Measurements from ENCODE around the gene CYP4V2.

DNA sequence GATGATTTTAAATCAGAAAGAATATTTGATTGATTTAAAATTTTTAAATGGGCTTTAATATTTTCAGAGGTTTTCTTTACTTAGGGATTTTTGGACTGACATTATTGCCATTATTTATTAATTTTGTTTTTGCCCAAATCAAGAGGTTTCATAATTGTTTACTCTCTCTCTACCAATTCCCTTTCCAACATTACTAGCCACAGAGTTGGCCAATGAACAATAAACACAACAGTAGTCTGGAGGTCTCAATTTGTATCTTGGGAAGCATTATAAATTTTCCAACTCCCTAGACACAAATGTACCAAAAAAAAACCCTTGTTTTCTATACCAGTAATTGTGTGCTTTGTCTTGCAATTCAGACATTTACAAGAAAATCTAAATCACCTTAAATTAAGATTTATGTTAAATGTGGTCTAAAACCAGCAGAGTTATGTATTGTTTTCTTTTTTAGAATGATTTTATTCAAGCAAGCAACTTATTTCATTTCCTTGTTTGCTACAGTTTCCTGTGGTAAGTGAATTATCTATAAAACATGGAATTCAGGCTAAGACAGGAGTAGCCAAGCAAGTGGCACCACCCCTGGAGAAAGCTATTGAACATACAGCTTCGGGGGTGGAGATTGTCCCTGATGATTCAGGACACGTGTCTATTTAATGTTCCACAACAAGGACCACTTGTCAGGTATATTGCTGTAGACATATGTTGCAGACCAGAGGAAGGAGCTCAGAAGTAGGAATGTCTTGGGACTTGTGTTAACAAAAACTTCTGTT is 36.6 kb downstream of the CYP4V2 start:
- TF ChIP-seq CTCF (IDR thresholded peaks at IDR 0.05) = no peak
- no peak for TF ChIP-seq POLR2A (IDR thresholded peaks at IDR 0.05)
- TF ChIP-seq EP300 (IDR thresholded peaks at IDR 0.05) = no peak
- no peak for TF ChIP-seq POLR2AphosphoS5 (IDR thresholded peaks at IDR 0.05)
